Endothelial cell of umbilical vein (primary cell): Measurements from ENCODE around the gene TRRAP. TPM values are rescaled to one million over a fixed set of nuclear protein-coding genes. Genes with fewer than 3 reads are reported as not detected.

ENCODE experiments used
- BruUV-seq: library from RNA; stranded (reverse); fragments of 400-500 nt; replicated peaks from 2 replicates; lab custom pipeline; 2021; lab: Mats Ljungman, UMichigan
- CTCF ChIA-PET: fragments of 300-600, 350-600 bp; sonication (Branson Sonifier 250); formaldehyde crosslinking; loops from one replicate; lab custom pipeline; 2021; ENCODE audit warnings: antibody characterized with exemption, inconsistent platforms; lab: Charles Lee
- POLR2A ChIA-PET: fragments of 300-600, 350-600 bp; sonication (Branson Sonifier 250); formaldehyde crosslinking; loops from one replicate; lab custom pipeline; 2021; ENCODE audit warnings: antibody characterized with exemption, inconsistent platforms; lab: Charles Lee
- DNase-seq: peaks from one replicate; pipeline ENCODE4 v3.0.0-alpha.2; 2011; ENCODE audit warnings: low read depth, low spot score
- FAIRE-seq: peaks from 2 replicates; lab custom pipeline; 2011; peaks lifted over from hg19 to GRCh38; lab: Jason Lieb, UNC
- H2AFZ ChIP-seq: 2 replicates; pipeline ENCODE4 v1.6.0; 2012; ENCODE audit warnings: low read depth, low read length, control low read depth, inconsistent platforms
- H3K27ac ChIP-seq: 2 replicates; pipeline ENCODE4 v1.5.1; 2011; ENCODE audit warnings: low read depth, mild to moderate bottlenecking, control low read depth, low read length, moderate library complexity; ENCODE audit not compliant: insufficient read depth
- H3K27me3 ChIP-seq, 2 experiments: 2 replicates each; pipeline versions ENCODE4 v1.6.0 to v1.6.1; 2011; ENCODE audit warnings: low read length in 2 of 2, mixed read lengths in 1 of 2; ENCODE audit not compliant: control insufficient read depth in 2 of 2, insufficient read depth in 2 of 2
- H3K36me3 ChIP-seq, 2 experiments: 2 replicates in 1 of 2; 3 replicates in 1 of 2; pipeline ENCODE4 v1.5.1; 2011; ENCODE audit warnings: low read length in 2 of 2, mild to moderate bottlenecking in 1 of 2, moderate library complexity in 1 of 2; ENCODE audit not compliant: control insufficient read depth in 2 of 2, insufficient read depth in 2 of 2; ENCODE audit errors: extremely low read depth in 1 of 2
- H3K4me1 ChIP-seq: 3 replicates; pipeline ENCODE4 v1.5.1; 2011; ENCODE audit warnings: mild to moderate bottlenecking, low read length; ENCODE audit not compliant: control insufficient read depth, insufficient read depth; ENCODE audit errors: extremely low read depth
- H3K4me2 ChIP-seq: 2 replicates; pipeline ENCODE4 v1.6.1; 2011; ENCODE audit warnings: low read length, control low read depth, mixed read lengths; ENCODE audit not compliant: insufficient read depth
- H3K4me3 ChIP-seq, 3 experiments: fragments of 200-600 bp in 1 of 3; sonication (generic), shearing (Covaris generic) in 1 of 3; replicated peaks in 1 of 3; 2 replicates each; pipeline ENCODE4 v1.5.1; 2011 to 2016; ENCODE audit warnings: control low read depth in 3 of 3, low read length in 3 of 3, mild to moderate bottlenecking in 2 of 3, inconsistent platforms in 1 of 3, low read depth in 1 of 3, moderate library complexity in 1 of 3; ENCODE audit not compliant: insufficient read depth in 1 of 3
- H3K79me2 ChIP-seq: 2 replicates; pipeline ENCODE4 v1.6.0; 2012; ENCODE audit warnings: low read length, inconsistent platforms; ENCODE audit not compliant: control insufficient read depth, insufficient read depth
- H3K9ac ChIP-seq: replicated peaks from 2 replicates; pipeline ENCODE3; 2011; ENCODE audit warnings: low read length, control low read depth; ENCODE audit not compliant: insufficient read depth; ENCODE audit errors: extremely low read depth
- H3K9me1 ChIP-seq: replicated peaks from 3 replicates; pipeline ENCODE4 v1.6.0; 2011; ENCODE audit warnings: mild to moderate bottlenecking, low read length; ENCODE audit not compliant: control insufficient read depth, insufficient read depth; ENCODE audit errors: extremely low read depth
- H3K9me3 ChIP-seq: replicated peaks from 2 replicates; pipeline ENCODE4 v1.5.1; 2012; ENCODE audit warnings: low read length, inconsistent platforms; ENCODE audit not compliant: control insufficient read depth, insufficient read depth
- H4K20me1 ChIP-seq: replicated peaks from 2 replicates; pipeline ENCODE3; 2011; ENCODE audit warnings: mild to moderate bottlenecking, low read length; ENCODE audit not compliant: control insufficient read depth, insufficient read depth; ENCODE audit errors: extremely low read depth
- CTCF ChIP-seq, 2 donors: IDR thresholded peaks; 1 replicate in 1 of 2; 2 replicates in 1 of 2; pipeline ENCODE4 v1.5.1; 2011; ENCODE audit warnings: low read length in 2 of 2, mild to moderate bottlenecking in 2 of 2, moderate library complexity in 2 of 2, control low read depth in 1 of 2, inconsistent platforms in 1 of 2, low read depth in 1 of 2; ENCODE audit not compliant: insufficient read depth in 1 of 2; ENCODE audit errors: extremely low read depth in 1 of 2
- EZH2 ChIP-seq: IDR thresholded peaks from 2 replicates; pipeline ENCODE4 v1.6.1; 2012; ENCODE audit warnings: borderline replicate concordance, low read depth, mild to moderate bottlenecking, moderate library complexity, low read length, inconsistent platforms; ENCODE audit not compliant: severe bottlenecking
- FOS ChIP-seq: IDR thresholded peaks from 2 replicates; pipeline ENCODE4 v1.6.1; 2011; ENCODE audit warnings: mild to moderate bottlenecking, low read length, moderate library complexity, borderline replicate concordance; ENCODE audit not compliant: insufficient read depth
- GATA2 ChIP-seq: IDR thresholded peaks from 2 replicates; pipeline ENCODE4 v1.7.0; 2011; ENCODE audit warnings: low read depth, mild to moderate bottlenecking, moderate library complexity, mixed read lengths, low read length; ENCODE audit not compliant: insufficient read length, insufficient read depth
- JUN ChIP-seq: IDR thresholded peaks from 2 replicates; pipeline ENCODE4 v1.6.1; 2011; ENCODE audit warnings: borderline replicate concordance, low read depth; ENCODE audit not compliant: insufficient read length, insufficient read depth
- MAX ChIP-seq: IDR thresholded peaks from 2 replicates; pipeline ENCODE4 v1.6.1; 2011; ENCODE audit not compliant: insufficient read depth, insufficient read length
- MYC ChIP-seq: IDR thresholded peaks from one replicate; pipeline ENCODE4 v1.6.1; 2011; ENCODE audit warnings: mild to moderate bottlenecking, low read depth, low read length
- POLR2A ChIP-seq: IDR thresholded peaks from 2 replicates; pipeline ENCODE4 v1.6.1; 2012; ENCODE audit warnings: low read depth, mild to moderate bottlenecking, control low read depth, low read length
- POLR2AphosphoS5 ChIP-seq: IDR thresholded peaks from 2 replicates; pipeline ENCODE4 v1.6.1; 2012; ENCODE audit warnings: low read depth, mild to moderate bottlenecking, control low read depth, low read length, moderate library complexity; ENCODE audit not compliant: insufficient read depth
- dilution Hi-C: fragments of 300-500 bp; cut with MboI; formaldehyde crosslinking; loops from one replicate; pipeline ENCODE4 v1.15.0; 2019; ENCODE audit warnings: low sequenced_read_pairs; ENCODE audit not compliant: extremely low pct_ligation_motif_present
- intact Hi-C: fragments of 100-400 bp; cut with micrococcal nuclease; formaldehyde crosslinking; loops from one replicate; pipeline ENCODE4 v1.10.0; 2022
- polyA plus RNA-seq, 4 experiments: library from polyadenylated mRNA; depleted of rRNA in 3 of 4; stranded (reverse) in 3 of 4; unstranded in 1 of 4; fragments of >200 nt; gene quantifications; 2 replicates each; pipeline versions ENCODE4 v1.2.1 to v1.2.3, GENCODE V29; 2011 to 2012; ENCODE audit warnings: missing spikeins in 1 of 4
- total RNA-seq: library from RNA; stranded (reverse); gene quantifications from 2 replicates; pipeline ENCODE4 v1.2.3, GENCODE V29; 2021

Gene TRRAP
- total and polyA plus RNA-seq, 2 donors (not counting 3 experiments of a cell fraction or from before 2014, with no cell fraction given) = 21.8 to 45.8 TPM

GRCh38 chr7:98946389-98946788, 68.1 kb downstream of the TRRAP start:
- Histone ChIP-seq H3K79me2 (no peaks in the 10 kb centered on the region), H2AFZ (no peak overlapping the region), H3K9me3 (no peaks in the 10 kb centered on the region), H3K27ac (no peak overlapping the region), H3K27me3 (no peaks in the 10 kb centered on the region), H3K4me1 (no peaks in the 10 kb centered on the region), H3K36me3 (peaks cover 16 to 47% of the 10 kb centered on the region in 2 experiments), H3K9ac (no peak overlapping the region), H3K9me1 (no peaks in the 10 kb centered on the region), H4K20me1 (no peaks in the 10 kb centered on the region), H3K4me3 (no peak overlapping the region), H3K4me2 (no peak overlapping the region)
- BruUV-seq = no TSS peak
- intact Hi-C loops (no loop called here), dilution Hi-C loops (no loop called here)
- DNase-seq (no peak), FAIRE-seq (no peak)
- ChIA-PET POLR2A (no interaction called here), CTCF (no interaction called here)
- TF ChIP-seq CTCF (IDR thresholded peaks at IDR 0.05; ENCODE audit: extremely low read depth in 1 of 2, insufficient read depth in 1 of 2, low read depth in 1 of 2, low read length in 2 of 2) (no peak), MYC (no peak), JUN (no peak), FOS (no peak), EZH2 (no peak), POLR2AphosphoS5 (no peak), MAX (no peak), POLR2A (no peak), GATA2 (no peak)
